SHP77 treated with DMSO at 0.1 percent for 48 hours (cell line): ENCODE data around the gene APOL4.
"Not testable (repeated sequence)": the region's sequence is repeated elsewhere in the genome, so short reads cannot be mapped to it uniquely, and the experiment has no call there.

ENCODE experiments used
- DNase-seq: peaks from one replicate; lab custom pipeline; 2025; lab: John Stamatoyannopoulos, UW

Gene APOL4

DNA sequence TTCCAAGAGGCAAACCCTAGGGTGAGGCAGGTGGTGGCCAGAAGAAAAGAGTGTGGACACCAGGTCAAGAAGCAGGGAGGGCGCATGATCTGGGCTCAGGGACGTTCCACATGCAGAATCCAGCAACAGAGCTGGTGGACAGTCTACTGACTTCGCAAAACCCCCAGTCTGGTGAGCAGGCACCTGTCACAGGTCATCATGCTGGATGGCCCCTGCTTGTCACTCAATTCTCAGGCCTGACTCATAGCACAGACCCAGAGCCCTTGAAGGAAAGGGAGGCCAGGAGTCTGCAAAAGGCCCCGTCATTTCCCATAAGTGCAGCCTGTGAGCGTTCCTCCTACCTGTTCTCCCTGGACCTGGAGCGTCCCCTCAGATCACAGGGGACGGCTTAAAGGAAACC, 18.2 kb downstream of the APOL4 start:
- no peak for DNase-seq

DNA sequence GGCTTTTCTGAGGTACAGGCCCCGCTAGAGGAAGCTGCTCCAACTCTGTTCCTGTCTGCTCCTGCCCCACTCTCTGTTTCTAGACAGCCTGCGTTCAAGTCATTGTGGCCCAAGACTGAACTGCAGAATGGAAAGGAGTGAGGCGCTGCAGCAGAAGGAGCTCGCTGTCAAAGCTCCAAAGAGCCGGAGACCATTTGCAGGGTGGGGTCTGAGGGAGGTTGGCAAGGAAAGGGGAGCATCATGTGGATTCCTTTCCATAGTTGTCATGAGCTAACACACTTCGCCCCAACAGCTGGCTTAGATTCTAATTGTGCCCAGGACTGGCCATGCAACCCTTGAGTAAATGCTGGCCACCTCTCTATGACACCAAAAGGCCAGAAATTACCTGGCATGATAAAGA, 18.8 kb downstream of the APOL4 start:
- DNase-seq = no peak

DNA sequence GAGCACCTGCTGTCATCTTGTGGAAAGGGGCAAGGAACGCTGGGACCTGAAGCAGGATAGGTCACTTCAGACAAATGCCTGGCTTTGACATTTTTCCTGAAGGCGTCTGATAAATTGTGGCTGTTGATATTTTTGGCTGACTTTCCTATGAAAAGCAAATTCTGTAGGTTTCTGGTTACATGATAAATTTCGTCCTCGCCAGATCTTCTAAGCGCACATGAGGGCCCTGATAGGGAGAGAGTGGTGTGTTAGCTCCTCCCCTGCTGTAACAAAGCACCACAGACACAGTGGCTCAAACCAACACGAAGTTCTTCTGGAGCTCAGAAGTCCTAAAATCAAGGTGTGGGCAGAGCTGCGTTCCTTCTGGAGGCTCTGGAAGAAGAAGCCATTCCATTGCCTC, 19.6 kb downstream of the APOL4 start:
- DNase-seq = no peak

DNA sequence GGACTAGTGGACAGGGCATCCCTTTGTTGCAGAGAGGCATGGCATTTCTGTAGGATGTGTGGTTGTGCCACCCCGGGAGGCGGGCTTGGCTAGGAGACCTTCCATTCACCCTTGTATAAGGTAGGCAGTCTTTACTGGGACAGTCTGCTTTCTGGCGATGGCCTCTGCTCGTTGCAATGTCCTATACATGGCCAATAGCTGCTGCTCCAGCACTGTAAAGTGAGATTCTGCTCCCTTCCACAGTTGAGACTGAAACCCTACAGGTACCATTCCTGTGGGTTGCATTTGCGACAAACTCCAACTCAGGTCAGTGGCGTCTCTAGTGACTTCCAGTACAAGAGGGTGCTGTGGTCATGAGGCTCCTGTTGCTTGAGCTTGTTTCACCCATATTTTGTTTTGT, 20.7 kb downstream of the APOL4 start:
- DNase-seq = no peak

DNA sequence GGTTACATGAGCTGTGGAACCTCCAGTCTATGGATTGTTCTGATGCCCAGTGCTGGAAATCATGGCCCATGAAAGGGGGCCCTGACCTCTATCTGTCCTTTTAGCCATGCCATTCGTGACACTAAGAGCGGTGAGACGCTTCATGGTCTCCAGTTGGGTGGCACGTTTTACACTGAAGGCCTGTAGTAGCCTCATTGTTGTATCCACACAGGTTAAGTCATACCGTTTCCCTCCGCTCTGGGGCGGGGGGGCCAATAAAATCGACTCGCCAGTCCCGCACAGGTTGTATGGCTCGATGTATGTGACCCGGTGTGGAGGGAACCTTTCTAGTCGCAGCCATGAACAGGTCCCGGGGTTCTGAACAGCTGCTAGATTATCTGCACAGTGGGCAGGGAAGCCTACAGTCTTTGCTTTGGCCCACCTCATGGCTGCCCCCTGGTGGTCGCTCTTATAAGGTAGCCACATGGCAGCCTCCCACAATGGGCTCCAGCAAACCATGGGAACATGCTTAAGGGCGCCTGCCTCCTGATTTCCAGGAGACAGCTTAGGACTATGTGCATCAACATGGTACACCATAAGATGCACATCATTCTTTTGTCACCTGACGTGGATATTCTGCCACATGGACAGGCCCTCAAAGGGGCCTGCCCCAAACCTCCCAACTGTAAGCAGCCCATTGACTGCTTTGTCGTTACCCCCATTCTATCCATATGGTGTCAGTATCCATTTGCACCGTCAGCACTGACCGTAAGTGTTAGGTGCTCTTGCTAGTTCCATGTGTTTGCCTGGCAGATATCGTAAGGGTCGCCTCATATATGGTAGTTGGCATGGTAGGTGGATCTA, 21.4 kb downstream of the APOL4 start:
- no peak for DNase-seq

DNA sequence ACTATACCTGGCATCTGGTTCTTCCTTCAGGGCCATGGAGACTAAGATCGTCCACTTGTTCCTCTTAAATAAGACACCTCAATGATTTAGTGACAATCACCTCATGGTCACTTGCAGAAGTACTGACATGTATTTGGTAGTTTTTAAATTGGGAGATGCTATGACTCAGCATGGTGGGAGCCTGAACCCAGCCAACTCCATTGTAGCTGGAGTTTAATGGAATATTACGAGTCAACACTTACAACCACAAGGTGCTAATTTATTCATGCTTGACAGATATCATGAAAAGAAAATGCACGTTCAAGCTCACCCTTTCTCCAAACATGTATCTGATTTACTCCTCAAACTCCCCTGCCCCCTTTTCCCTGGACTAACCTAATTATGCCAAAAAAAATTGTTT, 24.4 kb downstream of the APOL4 start:
- no peak for DNase-seq

DNA sequence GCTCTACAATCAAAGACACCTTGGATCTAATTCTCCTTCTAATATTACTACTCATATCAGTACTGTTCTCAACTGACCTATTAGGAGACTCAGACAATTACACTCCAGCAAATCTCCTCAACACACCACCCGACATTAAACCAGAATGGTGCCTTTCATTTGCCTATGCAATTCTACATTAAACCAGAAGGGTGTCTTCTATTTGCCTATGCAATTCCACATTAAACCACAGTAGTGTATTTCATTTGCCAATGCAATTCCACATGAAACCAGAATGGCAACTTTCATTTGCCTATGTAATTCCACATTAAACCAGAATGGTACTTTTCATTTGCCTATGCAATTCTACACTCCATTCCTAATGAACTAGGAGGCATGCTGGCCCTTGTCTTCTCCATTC, 25.7 kb downstream of the APOL4 start:
- DNase-seq = no peak

DNA sequence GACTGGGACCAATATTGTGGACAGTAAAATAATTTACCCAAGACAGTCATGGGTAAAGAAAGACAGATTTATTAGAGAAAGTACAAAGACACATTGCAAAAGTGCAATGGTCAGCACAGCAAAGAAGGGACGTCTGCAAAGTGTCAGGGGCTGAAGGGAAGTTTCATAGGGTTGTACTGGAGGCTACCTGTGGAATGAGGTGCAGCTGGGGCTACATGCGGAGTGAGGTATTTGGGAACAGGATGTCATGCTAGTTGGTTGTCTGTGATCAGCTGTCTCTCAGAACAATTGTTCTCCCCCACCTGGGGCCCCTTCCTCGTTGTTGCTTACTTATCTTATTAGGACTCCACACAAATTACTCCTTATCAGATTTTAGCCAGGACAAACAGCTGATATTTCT, 29.7 kb downstream of the APOL4 start:
- DNase-seq = no peak

DNA sequence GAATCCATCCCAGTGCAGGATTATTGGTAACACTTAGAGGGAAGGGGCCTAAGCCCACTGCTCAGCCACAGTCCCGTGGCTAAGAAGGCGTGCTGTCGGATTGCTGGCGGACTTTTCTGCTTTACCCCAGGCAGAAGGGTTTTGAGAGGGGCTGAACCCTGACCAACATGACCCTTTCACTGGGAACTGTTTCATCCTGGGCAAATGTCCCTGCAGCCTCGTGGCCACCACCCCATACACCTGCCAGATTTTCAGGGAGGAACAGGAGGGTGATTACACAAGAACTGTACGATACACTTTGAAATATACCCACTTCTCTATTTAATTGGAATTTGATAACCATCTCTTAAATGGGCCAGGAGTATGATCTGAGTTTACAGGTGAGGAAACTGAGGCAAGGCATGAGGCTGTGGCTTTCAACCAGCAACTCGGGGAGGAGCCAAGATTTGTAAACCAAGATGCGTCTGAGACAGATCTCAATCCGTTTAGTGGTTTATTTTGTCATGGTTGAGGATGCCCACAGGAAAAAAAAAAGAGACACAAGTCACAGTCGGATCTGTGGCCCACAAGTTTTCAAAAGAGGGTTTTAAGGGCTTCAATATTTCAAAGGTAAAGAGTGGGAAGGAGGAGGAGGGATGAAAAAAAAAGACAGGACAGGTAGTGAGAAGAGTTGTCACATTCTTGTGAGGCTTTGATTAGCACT, 34.9 kb downstream of the APOL4 start:
- DNase-seq = no peak

DNA sequence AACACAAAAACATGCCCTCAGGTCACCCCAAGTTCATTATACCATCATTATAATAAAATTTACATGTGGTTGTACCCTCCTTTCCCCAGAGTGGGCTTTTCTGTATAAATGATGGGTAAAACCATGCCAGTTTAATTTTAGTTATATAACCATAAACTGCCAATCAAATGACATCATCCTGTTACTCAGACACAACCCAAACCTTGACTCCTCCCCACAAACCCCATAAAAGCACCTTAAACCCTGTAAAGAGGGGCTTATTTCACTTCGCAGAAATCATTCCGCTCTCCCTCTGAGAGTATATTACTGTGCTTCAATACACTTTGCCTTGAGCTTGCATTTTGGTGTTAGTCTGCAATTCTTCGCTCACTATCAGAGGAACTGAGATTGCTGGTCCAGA, 35.5 kb downstream of the APOL4 start:
- no peak for DNase-seq

DNA sequence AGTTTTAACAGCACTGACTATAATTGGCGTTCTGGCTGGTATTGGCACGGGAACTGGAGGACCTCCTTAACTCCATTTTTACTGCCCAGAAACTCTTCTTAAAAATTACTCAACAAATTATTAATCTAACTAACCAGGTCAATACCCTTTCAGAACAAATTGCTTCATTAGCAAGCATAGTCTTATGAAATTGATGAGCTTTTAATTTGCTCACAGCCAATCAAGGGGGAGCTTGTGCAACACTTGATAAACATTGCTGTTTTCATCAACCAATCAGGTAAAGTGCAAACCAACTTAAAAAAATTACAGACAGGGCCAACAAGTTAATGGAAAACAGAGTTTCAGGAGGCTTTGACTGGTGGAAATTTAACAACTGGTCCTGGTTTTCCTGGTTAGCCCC, 36.5 kb downstream of the APOL4 start:
- no peak for DNase-seq

DNA sequence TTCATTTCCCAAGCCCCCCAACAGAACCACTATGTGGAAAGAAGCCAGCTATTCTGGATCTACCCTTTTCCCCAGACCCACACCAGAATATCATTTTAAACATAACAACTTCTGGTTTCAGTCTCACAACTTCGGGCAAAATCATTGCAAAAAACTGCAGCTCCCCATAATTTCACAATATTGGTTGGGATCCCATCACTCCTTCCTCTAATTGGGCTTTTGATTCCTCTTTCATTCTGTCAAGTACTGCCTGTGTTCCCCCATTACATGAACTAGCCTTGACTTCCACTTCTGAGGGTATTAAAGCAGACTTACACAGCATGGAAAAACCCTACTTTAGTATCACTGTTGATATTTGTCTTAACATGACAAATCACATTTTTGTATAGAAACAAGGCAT, 37.0 kb downstream of the APOL4 start:
- no peak for DNase-seq

DNA sequence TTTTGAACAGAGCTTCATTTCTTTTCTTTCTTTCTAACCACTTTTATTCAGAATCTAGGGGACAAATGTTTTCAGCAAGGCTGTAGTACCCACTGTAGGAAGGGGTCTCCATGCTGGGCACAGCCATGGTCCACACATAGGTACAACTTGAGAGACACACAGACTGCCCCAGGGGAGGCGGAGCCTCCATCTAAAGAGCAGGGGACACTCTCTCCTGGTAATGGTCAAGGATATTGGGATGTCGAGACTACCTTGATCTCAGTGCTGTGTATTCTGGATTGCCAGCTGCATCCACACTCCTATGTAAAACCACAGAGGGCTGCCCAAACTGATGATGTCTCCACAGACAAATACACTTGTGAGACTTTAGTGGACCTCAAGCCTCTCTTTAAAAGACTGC, 38.1 kb downstream of the APOL4 start:
- no peak for DNase-seq

DNA sequence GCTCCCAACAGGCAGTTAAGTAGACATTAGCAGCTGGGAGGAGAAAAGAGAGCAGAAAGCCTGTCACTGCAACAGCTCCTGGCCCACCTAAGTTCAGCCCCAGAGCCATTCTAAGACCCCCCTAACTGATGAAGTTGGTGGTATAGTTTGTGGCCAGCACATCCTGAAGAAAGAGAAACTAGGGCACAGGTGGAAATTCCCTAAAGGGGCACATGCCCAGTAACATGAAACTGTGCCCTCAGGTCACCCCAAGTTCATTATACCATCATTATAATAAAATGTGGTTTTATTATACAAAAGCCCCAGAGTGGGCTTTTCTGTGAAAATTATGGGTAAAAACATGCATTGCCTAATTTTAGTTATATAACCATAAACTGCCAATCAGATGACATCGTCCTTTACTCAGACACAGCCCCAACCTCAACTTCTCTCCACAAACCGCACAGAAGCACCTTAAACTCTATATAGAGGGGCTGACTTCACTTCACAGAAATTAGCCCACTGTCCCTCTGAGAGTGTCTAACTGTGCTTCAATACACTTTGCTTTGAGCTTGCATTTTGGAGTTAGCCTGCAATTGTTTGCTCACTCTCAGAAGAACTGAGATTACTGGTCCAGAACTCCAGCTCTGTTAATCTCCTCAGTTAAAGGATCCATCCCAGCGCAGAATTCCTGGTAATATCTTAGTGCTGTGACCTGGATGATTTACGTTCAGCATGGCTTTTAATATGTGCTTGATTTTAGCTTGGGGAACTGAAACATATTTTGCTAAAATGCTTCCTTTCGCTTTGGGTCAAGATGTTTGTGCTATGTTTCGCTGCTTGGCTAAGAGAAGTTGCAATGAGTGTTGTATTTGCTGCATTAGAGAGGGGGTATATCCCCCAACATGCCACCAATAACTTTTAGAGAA, 39.2 kb downstream of the APOL4 start:
- DNase-seq = no peak

DNA sequence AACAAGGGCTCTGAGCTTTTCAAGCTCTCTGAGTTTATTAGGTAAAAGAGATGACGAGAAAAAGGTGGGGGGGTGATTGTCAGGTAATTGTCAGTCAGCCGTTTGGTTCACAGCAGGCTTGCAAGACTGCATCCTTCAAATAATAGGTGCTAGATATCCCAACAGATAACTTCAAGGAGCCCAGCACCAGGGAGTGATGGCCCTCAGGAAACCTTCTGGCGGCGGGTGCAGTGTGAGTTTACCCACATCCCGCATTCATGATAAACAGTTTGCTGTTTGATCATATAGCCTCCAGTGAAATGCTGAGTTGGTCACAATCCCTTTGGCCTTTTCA, 39.8 kb downstream of the APOL4 start:
- DNase-seq = not testable (repeated sequence)

DNA sequence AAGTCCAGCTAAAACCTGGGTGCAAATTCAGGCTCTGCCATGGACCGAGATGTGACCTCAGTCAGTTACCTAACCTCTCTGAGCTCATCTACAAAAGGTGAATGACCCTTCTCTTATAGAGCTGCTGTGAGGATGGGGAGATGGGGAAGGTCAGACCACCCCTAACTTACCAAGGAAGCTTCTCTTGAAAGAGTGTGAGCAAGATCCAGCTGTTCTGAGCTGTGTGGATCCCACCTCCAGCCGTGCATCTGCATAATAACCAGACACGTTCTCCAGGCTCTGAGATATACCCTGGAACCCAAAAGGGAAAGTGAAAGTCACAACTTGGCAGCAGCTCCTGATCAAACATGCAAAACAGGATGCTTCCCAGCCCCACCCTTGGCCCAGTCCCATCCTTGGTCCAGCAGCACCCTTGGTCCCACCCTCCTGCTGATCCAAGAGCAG, 41.1 kb downstream of the APOL4 start, which contains the start of gene APOL3:
Gene APOL3 (minus strand): TSS at position 257 of the 444 bp plus-strand sequence. CDS start 11,700 bp downstream, outside the sequence.
- no peak for DNase-seq

DNA sequence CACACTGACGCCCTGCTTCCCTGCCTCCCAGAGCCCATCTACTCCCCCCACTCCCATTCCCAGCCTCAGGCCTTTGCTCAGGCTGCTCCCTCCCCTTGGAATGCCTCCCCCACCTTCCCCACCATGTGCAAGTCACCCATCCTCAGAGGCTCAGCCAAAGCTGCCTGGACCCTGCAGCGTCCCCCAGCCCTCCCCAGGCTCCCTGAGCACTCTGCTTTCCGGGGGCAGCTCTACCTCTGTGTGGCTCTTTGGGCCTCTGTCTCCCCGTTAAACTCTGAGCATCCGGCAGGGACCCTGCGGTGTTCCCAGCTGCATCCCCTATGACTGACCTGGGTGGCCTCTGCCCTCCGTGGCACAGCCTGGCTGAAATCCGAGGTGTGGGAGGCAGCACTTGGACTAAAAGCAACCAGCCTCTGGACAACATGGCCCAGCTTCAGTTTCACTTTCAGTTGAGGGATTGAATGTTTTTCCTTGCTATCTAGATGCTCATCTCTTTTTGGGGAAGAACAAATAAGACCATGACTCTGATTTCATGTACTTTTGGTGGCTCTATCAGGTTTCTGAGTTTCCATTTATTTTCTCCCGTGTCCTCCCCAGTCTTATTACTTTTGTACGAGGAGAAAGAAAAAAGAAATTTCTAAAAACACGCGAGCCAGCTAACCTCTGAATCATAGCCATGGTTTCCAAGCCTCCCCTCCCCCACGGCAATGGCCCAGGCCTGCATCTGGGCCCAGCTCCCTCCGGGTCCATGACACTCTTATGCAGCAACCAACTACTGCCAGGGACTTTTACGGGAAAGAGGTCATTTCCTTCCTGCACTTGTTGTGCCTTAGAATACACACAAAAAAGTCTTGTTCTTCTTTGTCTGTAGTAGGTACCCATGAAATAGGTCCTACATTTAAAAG, 44.8 kb downstream of the APOL4 start:
- no peak for DNase-seq

DNA sequence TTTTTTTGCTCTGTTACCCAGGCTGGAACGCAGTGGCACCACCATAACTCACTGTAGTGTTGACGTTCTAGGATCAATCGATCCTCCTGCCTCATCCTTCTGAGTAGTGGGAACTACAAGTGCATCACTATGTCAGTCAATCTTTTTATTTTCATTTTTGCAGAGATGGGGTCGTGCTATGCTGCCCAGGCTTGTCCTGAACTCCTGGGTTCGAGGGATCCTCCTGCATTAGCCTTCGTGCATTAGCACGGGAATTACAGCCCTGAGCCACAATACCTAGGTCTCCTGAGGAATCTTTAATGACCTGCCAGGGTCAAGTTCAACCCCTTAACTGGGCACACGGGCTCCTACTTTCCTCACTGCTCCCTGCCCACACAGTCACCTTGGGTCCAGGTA, 45.5 kb downstream of the APOL4 start:
- no peak for DNase-seq

DNA sequence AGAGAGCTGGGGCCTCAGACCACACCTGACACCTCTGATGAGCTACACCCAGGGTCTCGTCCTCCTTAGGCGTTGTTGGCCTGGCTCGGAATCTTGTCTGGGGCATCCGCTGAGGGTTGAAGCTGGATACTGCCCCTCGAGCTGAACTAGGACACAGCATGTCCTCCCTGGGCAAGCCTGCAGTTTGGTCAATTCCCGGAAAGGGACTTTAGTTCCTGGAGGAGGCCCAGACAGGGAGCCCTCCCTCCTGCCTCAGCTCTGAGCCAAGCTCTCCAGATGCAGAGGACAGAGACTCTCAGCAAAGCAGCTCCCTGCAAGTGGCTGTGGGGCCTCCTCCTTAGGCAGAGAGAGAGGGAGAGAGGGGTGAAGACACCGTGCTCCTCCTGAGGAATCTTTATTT, 45.9 kb downstream of the APOL4 start:
- no peak for DNase-seq

DNA sequence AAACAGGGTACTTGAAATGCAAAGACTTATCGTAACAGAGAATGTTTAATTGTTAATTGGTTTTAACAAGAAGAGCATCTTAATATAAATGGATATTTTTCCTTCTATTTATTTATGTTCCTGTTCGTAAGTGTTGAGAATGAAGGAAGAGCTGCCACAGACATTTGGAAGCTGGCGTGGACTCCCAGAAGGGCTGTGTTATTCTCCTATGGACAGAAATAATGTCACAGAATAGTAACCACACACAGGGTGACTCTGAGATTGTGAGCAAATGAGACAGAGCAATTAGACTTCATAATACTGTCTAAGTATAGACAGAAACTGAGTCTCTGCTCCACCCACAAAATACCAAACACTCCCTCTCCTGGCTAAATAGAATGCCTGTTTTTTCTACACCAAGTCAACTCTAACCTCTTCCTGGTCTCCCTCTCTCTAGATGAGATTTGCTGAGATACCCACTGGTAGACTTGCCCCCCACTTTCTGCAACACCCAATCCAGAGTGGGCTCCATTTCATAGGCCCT, 47.1 kb downstream of the APOL4 start:
- DNase-seq = no peak
